HG02938 (cell line): ENCODE measurements around the gene MPST.

Source experiments
- ATAC-seq: cut with Tn5 transposase; IDR thresholded peaks from one replicate; pipeline ENCODE4 v1.9.1; 2021; ENCODE audit warnings: mild to moderate bottlenecking, moderate library complexity; ENCODE audit not compliant: unreplicated experiment

MPST gene

GRCh38 chr22:37075822-37076433, 56.4 kb downstream of the MPST start:
- ATAC-seq = no peak

DNA sequence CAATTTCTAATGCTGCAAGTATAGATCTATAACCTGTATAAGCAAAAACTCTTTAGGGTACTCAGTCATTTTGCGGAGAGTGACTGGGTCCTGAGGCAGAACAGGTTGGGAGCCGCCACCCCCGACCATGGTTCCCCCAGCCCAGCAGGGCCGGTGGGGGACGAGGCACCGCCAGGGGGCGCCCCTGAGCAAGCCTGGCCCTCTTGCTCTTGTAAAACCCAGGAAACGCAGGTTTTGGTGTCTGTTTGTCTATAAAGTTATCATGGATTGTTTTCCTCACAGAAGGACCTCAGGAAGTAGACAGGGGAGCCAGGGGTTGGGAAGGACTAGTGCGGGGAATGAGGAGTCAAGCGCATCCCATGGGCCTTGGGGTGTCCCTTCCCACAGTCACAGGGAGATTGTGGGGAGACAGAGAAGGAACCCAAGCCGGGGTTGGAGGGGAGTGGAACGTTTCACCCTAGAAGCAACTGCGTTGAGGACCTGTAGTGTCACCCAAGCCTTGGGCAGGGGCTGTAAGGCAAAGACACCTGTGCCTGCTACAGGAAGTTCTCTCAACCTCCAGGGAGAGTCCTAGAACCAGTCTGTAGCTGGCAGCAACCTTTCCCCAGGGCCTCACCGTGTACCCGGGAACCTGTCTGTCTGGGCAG, 58.4 kb downstream of the MPST start:
- ATAC-seq = no peak

GRCh38 chr22:37079158-37079557, 59.6 kb downstream of the MPST start:
- no peak for ATAC-seq
